ENCODE measurements around the gene MSX1. TPM values are rescaled to one million over a fixed set of nuclear protein-coding genes. Genes with fewer than 3 reads are reported as not detected.

The MSX1 gene
- total RNA-seq, 1 experiment from 2014 or later, result not detected

- no peak overlapping the region for H4K5ac ChIP-seq (ENCODE audit: insufficient read length, low read depth, low read length)
These were observed 49.2 kb upstream of the MSX1 start for GRCh38 chr4:4810092-4810774.

More at GRCh38 chr4:4810092-4810774, 49.2 kb upstream of the MSX1 start:
- peaks cover 2% of the 10 kb centered on the region; the same call in 1 of the 2 replicates for H3K4me1 ChIP-seq (ENCODE audit: insufficient read depth, low read length)
- no peak for DNase-seq
- no peak for TF ChIP-seq CTCF (conservative IDR thresholded peaks at IDR 0.05)
- H3K36me3 Mint-ChIP-seq (ENCODE audit: insufficient read depth in 1 of 3, low read depth in 3 of 3), result no peaks in the 10 kb centered on the region; a peak in 1 of 7 replicates
- no peak overlapping the region for H2BK12ac ChIP-seq (ENCODE audit: insufficient read length, low read depth, low read length)
- peaks cover 83% of the 10 kb centered on the region for H3K27me3 Mint-ChIP-seq (ENCODE audit: low read depth)
- H3T11ph ChIP-seq (ENCODE audit: low read length), result no peak overlapping the region
- no peak overlapping the region for H3K14ac ChIP-seq (ENCODE audit: insufficient read depth, low read length)
- no peak overlapping the region for H2AFZ ChIP-seq (ENCODE audit: low read length)
- no peak overlapping the region for H2BK120ac ChIP-seq (ENCODE audit: low read depth, low read length, poor library complexity, severe bottlenecking)
- H3K56ac ChIP-seq (ENCODE audit: insufficient read length, low read depth, low read length), result no peak overlapping the region
- no peak overlapping the region for H3K4me2 ChIP-seq (ENCODE audit: insufficient read depth, insufficient read length, low read length)
- H2AK5ac ChIP-seq (ENCODE audit: insufficient read length, low read length), result no peak overlapping the region
- H3K4me3 Mint-ChIP-seq, result no peak overlapping the region
- no peaks in the 10 kb centered on the region for H3K79me2 ChIP-seq (ENCODE audit: insufficient read depth, low read length)
- no CpG with 5 or more reads among the region's 8 CpGs for WGBS (ENCODE audit: extremely low coverage, insufficient read length, low lambda C conversion rate)
- H3K23me2 ChIP-seq (ENCODE audit: insufficient read length, low read depth, low read length, poor library complexity, severe bottlenecking), result no peaks in the 10 kb centered on the region
- no peaks in the 10 kb centered on the region for H3K9me3 ChIP-seq (ENCODE audit: control insufficient read depth, low read depth, low read length)
- H4K8ac ChIP-seq (replicated peaks; ENCODE audit: insufficient read length, low read depth, low read length), result no peak overlapping the region
- H3K27me3 ChIP-seq (ENCODE audit: insufficient read depth, low read length), result no peaks in the 10 kb centered on the region
- H3K27ac Mint-ChIP-seq, result no peak overlapping the region
- H3K9me3 Mint-ChIP-seq, result peaks cover 0 to 4% of the 10 kb centered on the region in 2 experiments; a peak in 2 of 5 replicates
- H2BK5ac ChIP-seq (ENCODE audit: insufficient read length, low read length), result no peak overlapping the region
- no peak overlapping the region for H2BK20ac ChIP-seq (ENCODE audit: low read depth, low read length, poor library complexity, severe bottlenecking)
- no peaks in the 10 kb centered on the region for H4K20me1 ChIP-seq (ENCODE audit: control insufficient read depth, insufficient read depth, insufficient read length)
- H4K91ac ChIP-seq (ENCODE audit: insufficient read length, low read depth, low read length), result no peak overlapping the region
- no peak overlapping the region for H3K4ac ChIP-seq (ENCODE audit: low read depth, low read length)
- H3K9ac ChIP-seq (ENCODE audit: extremely low read depth, insufficient read length, low read length), result no peak overlapping the region
- H3K79me1 ChIP-seq (ENCODE audit: insufficient read depth, low read depth, low read length, poor library complexity, severe bottlenecking), result no peaks in the 10 kb centered on the region
- no peak overlapping the region for H3K23ac ChIP-seq (ENCODE audit: insufficient read length, low read depth, low read length)
- peaks cover 7 to 12% of the 10 kb centered on the region in 2 experiments for H3K4me1 Mint-ChIP-seq
- H3K27ac ChIP-seq (ENCODE audit: insufficient read length, low read depth, low read length), result no peak overlapping the region
- no peak overlapping the region for H3K18ac ChIP-seq (ENCODE audit: insufficient read length, low read depth, low read length)
- H2BK15ac ChIP-seq (ENCODE audit: low read depth, low read length), result no peak overlapping the region

Data from H9 (cell line).